OCI-LY3 (cell line): Measurements from ENCODE around the gene SKAP2.

Experiments used
- H2AFZ ChIP-seq: fragments of 200-600, 300-600 bp; shearing (Covaris generic); 2 replicates; pipeline ENCODE4 v1.6.0; 2014; ENCODE audit warnings: antibody characterized with exemption, low read depth, low read length
- H3K27ac ChIP-seq: fragments of 200-600, 300-600 bp; sonication (generic); 2 replicates; pipeline ENCODE4 v1.5.1; 2014; ENCODE audit warnings: mild to moderate bottlenecking, low read length, moderate library complexity, mixed read lengths
- H3K27me3 ChIP-seq: fragments of 200-600, 300-600 bp; sonication (generic); 2 replicates; pipeline ENCODE4 v1.6.1; 2014; ENCODE audit warnings: low read depth, low read length, mixed read lengths
- H3K36me3 ChIP-seq: fragments of 200-600, 300-600 bp; sonication (generic); replicated peaks from 2 replicates; pipeline ENCODE3; 2014; ENCODE audit warnings: low read depth, low read length, mixed read lengths
- H3K4me1 ChIP-seq: fragments of 300-600, 200-600 bp; sonication (generic); 2 replicates; pipeline ENCODE4 v1.6.1; 2014; ENCODE audit warnings: low read length, mixed read lengths
- H3K4me2 ChIP-seq: fragments of 200-600, 300-600 bp; sonication (generic); 2 replicates; pipeline ENCODE4 v1.6.1; 2014; ENCODE audit warnings: low read length, mixed read lengths
- H3K4me3 ChIP-seq: fragments of 300-600, 200-600 bp; sonication (generic); 2 replicates; pipeline ENCODE4 v1.5.1; 2014; ENCODE audit warnings: antibody characterized with exemption, mild to moderate bottlenecking, low read length, moderate library complexity
- H3K79me2 ChIP-seq: fragments of 300-600, 200-600 bp; shearing (Covaris generic); 2 replicates; pipeline ENCODE4 v1.6.1; 2014; ENCODE audit warnings: mild to moderate bottlenecking, low read length, mixed read lengths
- H3K9ac ChIP-seq: fragments of 300-600, 200-600 bp; shearing (Covaris generic); 2 replicates; pipeline ENCODE4 v1.6.0; 2014; ENCODE audit warnings: mild to moderate bottlenecking, low read length, moderate library complexity
- H3K9me3 ChIP-seq: fragments of 200-600, 300-600 bp; shearing (Covaris generic); 2 replicates; pipeline ENCODE4 v1.6.1; 2014; ENCODE audit warnings: low read length, mixed read lengths; ENCODE audit not compliant: insufficient read depth
- H4K20me1 ChIP-seq: fragments of 200-600, 300-600 bp; sonication (generic); 2 replicates; pipeline ENCODE4 v1.6.1; 2016; ENCODE audit warnings: low read length, mixed read lengths; ENCODE audit not compliant: insufficient read depth
- CTCF ChIP-seq: fragments of 200-600, 300-600 bp; sonication (generic); IDR thresholded peaks from 2 replicates; pipeline ENCODE4 v1.5.1; 2014; ENCODE audit warnings: antibody characterized with exemption, low read length, low read depth
- EZH2phosphoT487 ChIP-seq: fragments of 200-600 bp; shearing (Covaris generic); IDR thresholded peaks from 2 replicates; pipeline ENCODE4 v1.6.1; 2018; ENCODE audit warnings: antibody characterized with exemption, mixed run types, low read depth

Gene SKAP2

GRCh38 chr7:26687032-26687431 is 177.4 kb downstream of the SKAP2 start:
- Histone ChIP-seq H2AFZ (no peak overlapping the region), H4K20me1 (0 out of 2 replicates have a peak, but pooled peaks cover 5% of the 10 kb centered on the region), H3K4me1 (peaks cover 33% of the 10 kb centered on the region), H3K4me3 (no peak overlapping the region), H3K36me3 (no peaks in the 10 kb centered on the region), H3K27ac (no peak overlapping the region), H3K27me3 (no peaks in the 10 kb centered on the region), H3K9ac (no peak overlapping the region), H3K9me3 (no peaks in the 10 kb centered on the region), H3K4me2 (peak overlapping the region; percentile 18; the same call in 1 of the 2 replicates), H3K79me2 (no peaks in the 10 kb centered on the region)
- TF ChIP-seq EZH2phosphoT487 (no peak), CTCF (no peak)

GRCh38 chr7:26686448-26686981 is 177.9 kb downstream of the SKAP2 start:
- H3K4me3 ChIP-seq = no peak overlapping the region
- TF ChIP-seq EZH2phosphoT487 (no peak), CTCF (peak; percentile 58)
- peak overlapping the region; percentile 18; the same call in 1 of the 2 replicates for H3K4me2 ChIP-seq
- H3K9ac ChIP-seq = no peak overlapping the region
- no peaks in the 10 kb centered on the region for H3K27me3 ChIP-seq
- H2AFZ ChIP-seq = no peak overlapping the region
- peaks cover 33% of the 10 kb centered on the region for H3K4me1 ChIP-seq
- no peak overlapping the region for H3K27ac ChIP-seq
- 0 out of 2 replicates have a peak, but pooled peaks cover 5% of the 10 kb centered on the region for H4K20me1 ChIP-seq
- no peaks in the 10 kb centered on the region for H3K79me2 ChIP-seq
- no peaks in the 10 kb centered on the region for H3K9me3 ChIP-seq
- H3K36me3 ChIP-seq = no peaks in the 10 kb centered on the region

GRCh38 chr7:26685606-26686005 is 178.8 kb downstream of the SKAP2 start:
- Histone ChIP-seq H2AFZ (no peak overlapping the region), H3K27me3 (no peaks in the 10 kb centered on the region), H3K9me3 (no peaks in the 10 kb centered on the region), H3K36me3 (no peaks in the 10 kb centered on the region), H3K4me3 (no peak overlapping the region), H4K20me1 (0 out of 2 replicates have a peak, but pooled peaks cover 5% of the 10 kb centered on the region), H3K4me2 (no peak overlapping the region), H3K27ac (no peak overlapping the region), H3K9ac (no peak overlapping the region), H3K4me1 (peaks cover 33% of the 10 kb centered on the region), H3K79me2 (no peaks in the 10 kb centered on the region)
- TF ChIP-seq CTCF (no peak), EZH2phosphoT487 (no peak)

- no peaks in the 10 kb centered on the region for H3K27me3 ChIP-seq
- no peak overlapping the region for H3K4me2 ChIP-seq
- H2AFZ ChIP-seq = no peak overlapping the region
- 0 out of 2 replicates have a peak, but pooled peaks cover 5% of the 10 kb centered on the region for H4K20me1 ChIP-seq
- H3K36me3 ChIP-seq = no peaks in the 10 kb centered on the region
- no peak for TF ChIP-seq CTCF
- no peak overlapping the region for H3K9ac ChIP-seq
- H3K4me1 ChIP-seq = peaks cover 27% of the 10 kb centered on the region
- no peak overlapping the region for H3K27ac ChIP-seq
- no peak overlapping the region for H3K4me3 ChIP-seq
- H3K79me2 ChIP-seq = no peaks in the 10 kb centered on the region
- no peaks in the 10 kb centered on the region for H3K9me3 ChIP-seq
Measured at GRCh38 chr7:26684447-26684846, 179.9 kb downstream of the SKAP2 start.
